Measurements from ENCODE around the gene MPP3.
A peak's percentile ranks its signal among the peaks of the same experiment; 100 is the strongest.

Gene MPP3

GRCh38 chr17:43805117-43805516, 27.8 kb downstream of the MPP3 start:
- TF ChIP-seq FOXM1 (IDR thresholded peaks at IDR 0.05; ENCODE audit: borderline replicate concordance, low read depth): no peak
- no peak for TF ChIP-seq TAF1 (IDR thresholded peaks at IDR 0.05; ENCODE audit: low read depth)
- TF ChIP-seq ZBTB7A (IDR thresholded peaks at IDR 0.05; ENCODE audit: low read depth): no peak
- TF ChIP-seq EGR1 (IDR thresholded peaks at IDR 0.05): no peak
- no peak for TF ChIP-seq EP300 (IDR thresholded peaks at IDR 0.05; ENCODE audit: borderline replicate concordance)
- no peak for TF ChIP-seq TEAD4 (IDR thresholded peaks at IDR 0.05)

GRCh38 chr17:43803758-43804157, 29.2 kb downstream of the MPP3 start:
- no peak for TF ChIP-seq EP300 (IDR thresholded peaks at IDR 0.05; ENCODE audit: borderline replicate concordance)

GRCh38 chr17:43801844-43802243, 31.1 kb downstream of the MPP3 start:
- TF ChIP-seq EGR1 (IDR thresholded peaks at IDR 0.05) (no peak), CREB1 (IDR thresholded peaks at IDR 0.05; ENCODE audit: low read depth) (no peak), USF1 (IDR thresholded peaks at IDR 0.05) (no peak), MAX (IDR thresholded peaks at IDR 0.05) (no peak), TEAD4 (IDR thresholded peaks at IDR 0.05) (no peak)

- TF ChIP-seq TCF12 (IDR thresholded peaks at IDR 0.05; ENCODE audit: low read depth): no peak
- no peak for TF ChIP-seq USF1 (IDR thresholded peaks at IDR 0.05)
- no peak for TF ChIP-seq RAD21 (IDR thresholded peaks at IDR 0.05; ENCODE audit: low read depth)
- no peak for TF ChIP-seq EGR1 (IDR thresholded peaks at IDR 0.05)
- no peak for TF ChIP-seq MAX (IDR thresholded peaks at IDR 0.05)
- TF ChIP-seq EP300 (IDR thresholded peaks at IDR 0.05; ENCODE audit: borderline replicate concordance): no peak
- TF ChIP-seq ZBTB7A (IDR thresholded peaks at IDR 0.05; ENCODE audit: low read depth): no peak
- no peak for TF ChIP-seq YY1 (IDR thresholded peaks at IDR 0.05; ENCODE audit: low read depth)
- no peak for TF ChIP-seq TEAD4 (IDR thresholded peaks at IDR 0.05)
- TF ChIP-seq NFIC (IDR thresholded peaks at IDR 0.05): no peak
- no peak for TF ChIP-seq CEBPB (IDR thresholded peaks at IDR 0.05)
- no peak for TF ChIP-seq FOXM1 (IDR thresholded peaks at IDR 0.05; ENCODE audit: borderline replicate concordance, low read depth)
- TF ChIP-seq TAF1 (IDR thresholded peaks at IDR 0.05; ENCODE audit: low read depth): no peak
- TF ChIP-seq CREB1 (IDR thresholded peaks at IDR 0.05; ENCODE audit: low read depth): no peak
- TF ChIP-seq REST (IDR thresholded peaks at IDR 0.05; ENCODE audit: low read depth): no peak
Observed at GRCh38 chr17:43800736-43801135, 32.2 kb downstream of the MPP3 start.

- no peak for TF ChIP-seq EP300 (IDR thresholded peaks at IDR 0.05; ENCODE audit: borderline replicate concordance)
- TF ChIP-seq EGR1 (IDR thresholded peaks at IDR 0.05): no peak
Observed at GRCh38 chr17:43799047-43799446, 33.9 kb downstream of the MPP3 start.

GRCh38 chr17:43791589-43791988, 41.4 kb downstream of the MPP3 start:
- TF ChIP-seq ZBTB7A (IDR thresholded peaks at IDR 0.05; ENCODE audit: low read depth) (no peak), RAD21 (IDR thresholded peaks at IDR 0.05; ENCODE audit: low read depth) (no peak), EGR1 (IDR thresholded peaks at IDR 0.05) (no peak), TEAD4 (IDR thresholded peaks at IDR 0.05) (0 out of 2 replicates have a peak, but pooled peaks have one; percentile 44), YY1 (IDR thresholded peaks at IDR 0.05; ENCODE audit: low read depth) (peak; percentile 56), MAX (IDR thresholded peaks at IDR 0.05) (peak; percentile 59)

GRCh38 chr17:43790311-43790940, 42.5 kb downstream of the MPP3 start:
- TF ChIP-seq MAX (IDR thresholded peaks at IDR 0.05): no peak
- no peak for TF ChIP-seq NFIC (IDR thresholded peaks at IDR 0.05)
- no peak for TF ChIP-seq USF1 (IDR thresholded peaks at IDR 0.05)
- TF ChIP-seq RAD21 (IDR thresholded peaks at IDR 0.05; ENCODE audit: low read depth): peak; percentile 52
- no peak for TF ChIP-seq TEAD4 (IDR thresholded peaks at IDR 0.05)
- no peak for TF ChIP-seq REST (IDR thresholded peaks at IDR 0.05; ENCODE audit: low read depth)
